ENCODE results near the gene TMEM203. TPM values are rescaled to one million over a fixed set of nuclear protein-coding genes. Genes with fewer than 3 reads are reported as not detected.

TMEM203 gene
- total RNA-seq, 1 donor from 2014 or later, result 34.1 TPM

DNA sequence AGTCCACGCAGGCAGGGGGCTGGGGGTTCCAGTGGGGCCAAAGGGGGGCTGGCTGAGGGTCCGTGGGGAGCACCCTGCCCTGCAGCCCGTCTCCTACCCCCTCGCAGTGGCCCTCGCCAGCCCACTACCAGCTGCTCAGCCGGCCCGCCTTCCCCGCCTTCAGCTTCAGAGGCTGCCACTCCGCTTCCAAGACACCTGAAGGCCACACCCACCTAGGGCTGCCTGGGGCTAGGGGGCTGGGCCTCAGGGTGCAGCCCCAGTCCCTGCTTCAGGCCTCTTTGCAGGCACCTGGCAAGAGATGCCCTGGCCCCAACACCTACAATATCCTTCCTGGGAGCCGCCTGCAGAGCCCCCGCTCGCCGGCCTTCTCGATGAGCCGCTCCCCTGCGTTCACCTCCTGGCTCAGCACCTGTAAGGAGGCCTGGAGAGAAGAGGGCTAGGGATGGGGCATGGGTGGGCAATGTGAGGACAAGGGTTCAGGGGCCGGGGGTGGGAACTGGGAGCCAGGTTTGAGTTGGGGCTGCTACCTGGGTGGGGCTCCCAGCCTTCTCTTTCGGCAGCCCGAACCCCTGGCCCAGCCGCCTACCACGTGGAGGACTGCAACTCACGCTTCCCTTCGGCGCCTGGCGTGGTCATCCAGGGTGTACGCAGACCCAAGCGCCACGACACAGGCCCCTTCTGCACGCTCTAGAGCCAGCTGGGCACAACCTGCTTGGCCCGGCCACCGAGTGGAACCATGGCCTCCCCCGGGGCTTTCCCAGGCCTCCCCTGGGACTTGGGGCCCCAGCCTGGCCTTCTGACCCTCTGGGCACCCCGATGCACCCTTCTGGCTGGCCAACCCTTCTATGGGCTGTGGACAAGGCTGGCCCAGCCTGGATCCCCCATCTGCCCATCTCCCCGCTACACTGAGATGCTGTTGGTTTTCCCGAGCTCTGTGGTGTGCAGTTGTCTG, 47.4 kb upstream of the TMEM203 start:
- peaks cover 9% of the 10 kb centered on the region for H3K36me3 Mint-ChIP-seq (ENCODE audit: low read depth)
- TF ChIP-seq, protein P1, sequence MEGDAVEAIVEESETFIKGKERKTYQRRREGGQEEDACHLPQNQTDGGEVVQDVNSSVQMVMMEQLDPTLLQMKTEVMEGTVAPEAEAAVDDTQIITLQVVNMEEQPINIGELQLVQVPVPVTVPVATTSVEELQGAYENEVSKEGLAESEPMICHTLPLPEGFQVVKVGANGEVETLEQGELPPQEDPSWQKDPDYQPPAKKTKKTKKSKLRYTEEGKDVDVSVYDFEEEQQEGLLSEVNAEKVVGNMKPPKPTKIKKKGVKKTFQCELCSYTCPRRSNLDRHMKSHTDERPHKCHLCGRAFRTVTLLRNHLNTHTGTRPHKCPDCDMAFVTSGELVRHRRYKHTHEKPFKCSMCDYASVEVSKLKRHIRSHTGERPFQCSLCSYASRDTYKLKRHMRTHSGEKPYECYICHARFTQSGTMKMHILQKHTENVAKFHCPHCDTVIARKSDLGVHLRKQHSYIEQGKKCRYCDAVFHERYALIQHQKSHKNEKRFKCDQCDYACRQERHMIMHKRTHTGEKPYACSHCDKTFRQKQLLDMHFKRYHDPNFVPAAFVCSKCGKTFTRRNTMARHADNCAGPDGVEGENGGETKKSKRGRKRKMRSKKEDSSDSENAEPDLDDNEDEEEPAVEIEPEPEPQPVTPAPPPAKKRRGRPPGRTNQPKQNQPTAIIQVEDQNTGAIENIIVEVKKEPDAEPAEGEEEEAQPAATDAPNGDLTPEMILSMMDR (IDR thresholded peaks at IDR 0.05), result no peak
- no peaks in the 10 kb centered on the region for H3K9me3 Mint-ChIP-seq
- CTCF ChIA-PET, result interaction anchor here (0.7 kb wide), 1 partner anchor 10 kb away, joined by 3 read pairs; no protein-coding TSS in a partner anchor
- intact Hi-C loops (cut with micrococcal nuclease), result no loop called here
- peaks cover 19% of the 10 kb centered on the region for H3K4me1 Mint-ChIP-seq
- no peak overlapping the region for H3K27ac Mint-ChIP-seq
- ATAC-seq (ENCODE audit: low read depth), result no peak
- no peak for DNase-seq
- no peaks in the 10 kb centered on the region for H3K27me3 Mint-ChIP-seq
- POLR2A ChIA-PET, result interaction anchor here (0.6 to 8.5 kb wide), 2 partner anchors 11 to 15 kb away, joined by 3 to 160 read pairs; partner anchors contain the start of gene TUBB4B
- no peak overlapping the region for H3K4me3 Mint-ChIP-seq

DNA sequence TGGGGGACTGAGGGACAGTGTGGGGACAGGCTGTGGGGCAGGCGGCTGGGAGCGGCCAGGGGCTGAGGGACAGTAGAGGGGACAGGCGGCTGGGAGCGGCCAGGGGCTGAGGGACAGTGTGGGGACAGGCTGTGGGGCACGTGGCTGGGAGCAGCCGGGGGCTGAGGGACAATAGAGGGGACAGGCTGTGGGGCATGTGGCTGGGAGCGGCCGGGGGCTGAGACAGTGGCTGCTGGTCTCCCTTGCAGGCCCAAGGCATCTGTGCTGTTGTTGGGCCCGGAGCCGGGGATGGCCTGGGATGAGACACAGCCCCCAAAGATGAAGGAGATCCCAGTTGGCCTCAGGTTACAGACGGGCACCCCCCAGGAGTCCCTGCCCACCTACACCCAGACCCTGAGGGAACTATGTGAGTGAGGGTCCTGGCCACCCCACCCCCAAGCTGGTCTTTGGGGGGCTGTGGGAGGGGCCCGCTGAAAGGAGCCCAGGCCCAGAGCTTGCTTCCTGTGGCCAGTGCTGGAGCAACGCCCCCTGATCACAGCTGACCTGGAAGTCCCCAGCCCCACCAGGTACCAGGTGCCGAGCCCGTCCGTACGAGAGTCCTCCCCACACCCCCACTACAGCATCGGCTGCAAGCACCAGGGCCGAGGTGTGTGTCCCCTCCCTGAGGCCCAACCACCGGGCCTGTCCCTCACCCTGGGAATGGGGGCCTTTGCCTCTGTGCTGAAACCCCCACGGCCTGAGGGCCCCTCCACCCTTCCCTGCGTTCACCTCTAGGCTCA, 46.2 kb upstream of the TMEM203 start:
- intact Hi-C loops (cut with micrococcal nuclease), result no loop called here
- ChIA-PET POLR2A (interaction anchor here (8.5 kb wide), 1 partner anchor 10 kb away, joined by 160 read pairs; the partner anchor contains the start of gene TUBB4B), CTCF (no interaction called here)
- H3K27me3 Mint-ChIP-seq, result no peaks in the 10 kb centered on the region
- H3K27ac Mint-ChIP-seq, result no peak overlapping the region
- H3K36me3 Mint-ChIP-seq (ENCODE audit: low read depth), result peaks cover 4% of the 10 kb centered on the region
- H3K4me3 Mint-ChIP-seq, result no peak overlapping the region
- no peaks in the 10 kb centered on the region for H3K9me3 Mint-ChIP-seq
- ATAC-seq (ENCODE audit: low read depth) (no peak), DNase-seq (no peak)
- TF ChIP-seq, protein P1 (IDR thresholded peaks at IDR 0.05), result no peak
- H3K4me1 Mint-ChIP-seq, result peaks cover 14% of the 10 kb centered on the region

DNA sequence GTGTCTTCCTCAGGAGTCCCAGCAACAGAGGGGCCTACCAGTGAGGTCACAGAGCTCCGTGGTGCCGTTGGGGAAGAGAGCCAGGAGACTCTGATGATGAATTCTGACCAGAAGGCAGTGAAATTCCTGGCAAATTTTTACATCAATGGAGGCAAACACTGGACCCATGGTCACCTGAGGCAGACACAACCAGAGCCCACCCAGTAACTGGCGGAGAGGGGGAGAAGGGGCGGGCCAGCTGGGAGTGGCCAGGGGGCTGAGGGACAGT, 45.7 kb upstream of the TMEM203 start, which contains the start of gene STPG3:
Gene STPG3 (plus strand): TSS at position 93 of the 268 bp plus-strand sequence. CDS start 1 bp downstream, at position 94.
- H3K36me3 Mint-ChIP-seq (ENCODE audit: low read depth), result peaks cover 3% of the 10 kb centered on the region
- H3K9me3 Mint-ChIP-seq, result no peaks in the 10 kb centered on the region
- H3K27ac Mint-ChIP-seq, result no peak within 1 kb of the TSS
- ChIA-PET CTCF (no interaction called here), POLR2A (interaction anchor here (0.6 to 8.5 kb wide), 2 partner anchors 9 to 473 kb away, joined by 10 to 160 read pairs; partner anchors contain the start of gene TUBB4B)
- DNase-seq (no peak), ATAC-seq (ENCODE audit: low read depth) (no peak)
- H3K4me3 Mint-ChIP-seq, result no peak within 1 kb of the TSS
- no peaks in the 10 kb centered on the region for H3K27me3 Mint-ChIP-seq
- peaks cover 8% of the 10 kb centered on the region for H3K4me1 Mint-ChIP-seq
- intact Hi-C loops (cut with micrococcal nuclease), result no loop called here
- TF ChIP-seq, protein P1 (IDR thresholded peaks at IDR 0.05), result no peak

- ATAC-seq (ENCODE audit: low read depth) (no peak), DNase-seq (no peak)
- Mint-ChIP-seq H3K27me3 (no peaks in the 10 kb centered on the region), H3K9me3 (no peaks in the 10 kb centered on the region), H3K36me3 (ENCODE audit: low read depth) (peaks cover under 1% of the 10 kb centered on the region), H3K27ac (no peak overlapping the region), H3K4me1 (peaks cover 7% of the 10 kb centered on the region), H3K4me3 (no peak overlapping the region)
- intact Hi-C loops (cut with micrococcal nuclease), result no loop called here
- ChIA-PET POLR2A (interaction anchor here (0.6 to 8.5 kb wide), 2 partner anchors 9 to 472 kb away, joined by 10 to 160 read pairs; partner anchors contain the start of gene TUBB4B), CTCF (no interaction called here)
- TF ChIP-seq, protein P1 (IDR thresholded peaks at IDR 0.05), result no peak
Measured at GRCh38 chr9:137250329-137251193, 45.1 kb upstream of the TMEM203 start.
